GM13977 (cell line): ENCODE results near the gene SAP30L.

Experiments used
- DNase-seq: peaks from one replicate; pipeline ENCODE4 v3.0.0; 2012; ENCODE audit warnings: low spot score
- CTCF ChIP-seq: IDR thresholded peaks from 2 replicates; pipeline ENCODE4 v1.5.1; 2012; ENCODE audit warnings: mild to moderate bottlenecking, control low read depth; ENCODE audit not compliant: insufficient read depth; ENCODE audit errors: extremely low read depth, missing control alignments
- in situ Hi-C: fragments of 300-500 bp; cut with MboI; formaldehyde crosslinking; loops from one replicate; pipeline ENCODE4 v1.12.0; 2022; ENCODE audit warnings: low sequenced_read_pairs, low pct_unique_long_range_greater_than_20kb, mixed read lengths, inconsistent platforms; ENCODE audit not compliant: unreplicated experiment

The SAP30L gene

GRCh38 chr5:154408811-154409210 lies 37.0 kb upstream of the SAP30L start:
- no peak for DNase-seq
- no peak for TF ChIP-seq CTCF
- in situ Hi-C loops: no loop called here

- no peak for DNase-seq
- in situ Hi-C loops: no loop called here
- TF ChIP-seq CTCF: no peak
Measured at GRCh38 chr5:154409230-154409840, 36.5 kb upstream of the SAP30L start.

- TF ChIP-seq CTCF: no peak
- DNase-seq: no peak
- in situ Hi-C loops: loop anchor here (10.0 kb wide), 1 partner anchor 345 kb away; no protein-coding TSS in a partner anchor
Measured at GRCh38 chr5:154410008-154410407, 35.8 kb upstream of the SAP30L start.

- in situ Hi-C loops: loop anchor here (10.0 kb wide), 1 partner anchor 346 kb away; no protein-coding TSS in a partner anchor
- no peak for DNase-seq
- TF ChIP-seq CTCF: no peak
Measured at GRCh38 chr5:154410786-154411185, 35.0 kb upstream of the SAP30L start.

- no peak for TF ChIP-seq CTCF
- DNase-seq: no peak
- in situ Hi-C loops: loop anchor here (10.0 kb wide), 1 partner anchor 347 kb away; no protein-coding TSS in a partner anchor
Measured at GRCh38 chr5:154411338-154411737, 34.5 kb upstream of the SAP30L start.

GRCh38 chr5:154412316-154412715 lies 33.5 kb upstream of the SAP30L start:
- TF ChIP-seq CTCF: no peak
- in situ Hi-C loops: loop anchor here (10.0 kb wide), 1 partner anchor 348 kb away; no protein-coding TSS in a partner anchor
- DNase-seq: no peak
